CD14-positive monocyte (primary cell): ENCODE data around the gene TMEM259. TPM values are rescaled to one million over a fixed set of nuclear protein-coding genes. Genes with fewer than 3 reads are reported as not detected.

Source experiments
- DNase-seq, 3 donors: peaks; one replicate each; pipeline ENCODE4 v3.0.0-alpha.2; 2011 to 2022
- H2AFZ ChIP-seq: 2 replicates; pipeline ENCODE4 v1.6.0; 2012; ENCODE audit warnings: mild to moderate bottlenecking, low read depth, low read length, inconsistent platforms; ENCODE audit not compliant: insufficient read depth, poor library complexity, severe bottlenecking
- H3K27ac ChIP-seq, 2 donors: 1 replicate in 1 of 2; 2 replicates in 1 of 2; pipeline ENCODE4 v1.5.1; 2012 to 2013; ENCODE audit warnings: low read length in 2 of 2, control low read depth in 1 of 2, inconsistent platforms in 1 of 2, low read depth in 1 of 2, mild to moderate bottlenecking in 1 of 2
- H3K27me3 ChIP-seq, 2 donors: one replicate each; pipeline versions ENCODE4 v1.6.0 to v1.6.1; 2011 to 2013; ENCODE audit warnings: low read length in 2 of 2; ENCODE audit not compliant: control insufficient read depth in 2 of 2, insufficient read depth in 2 of 2
- H3K36me3 ChIP-seq, 2 donors: replicated peaks in 1 of 2; 1 replicate in 1 of 2; 2 replicates in 1 of 2; pipeline versions ENCODE4 v1.5.1 to v1.6.1; 2012 to 2013; ENCODE audit warnings: low read length in 2 of 2, control low read depth in 1 of 2, inconsistent platforms in 1 of 2, mild to moderate bottlenecking in 1 of 2; ENCODE audit not compliant: insufficient read depth in 2 of 2, control insufficient read depth in 1 of 2
- H3K4me1 ChIP-seq, 2 donors: 1 replicate in 1 of 2; 2 replicates in 1 of 2; pipeline versions ENCODE4 v1.5.1 to v1.6.1; 2012 to 2013; ENCODE audit warnings: low read length in 2 of 2, control low read depth in 1 of 2, inconsistent platforms in 1 of 2, mild to moderate bottlenecking in 1 of 2, moderate library complexity in 1 of 2; ENCODE audit not compliant: insufficient read depth in 2 of 2, control insufficient read depth in 1 of 2
- H3K4me2 ChIP-seq: replicated peaks from 2 replicates; pipeline ENCODE3; 2012; ENCODE audit warnings: low read length, moderate library complexity, mild to moderate bottlenecking; ENCODE audit not compliant: poor library complexity, severe bottlenecking; ENCODE audit errors: extremely low read depth
- H3K4me3 ChIP-seq, 3 experiments: fragments of 200-600 bp in 1 of 3; sonication (generic) in 1 of 3; replicated peaks in 1 of 3; 1 replicate in 2 of 3; 2 replicates in 1 of 3; pipeline ENCODE4 v1.5.1; 2011 to 2013; ENCODE audit warnings: low read length in 3 of 3, mild to moderate bottlenecking in 3 of 3, control low read depth in 2 of 3, low read depth in 2 of 3, inconsistent platforms in 1 of 3, moderate library complexity in 1 of 3
- H3K79me2 ChIP-seq: 2 replicates; pipeline ENCODE4 v1.6.0; 2012; ENCODE audit warnings: mild to moderate bottlenecking, control low read depth, inconsistent platforms, low read length, moderate library complexity; ENCODE audit not compliant: insufficient read depth
- H3K9ac ChIP-seq: 2 replicates; pipeline ENCODE4 v1.6.0; 2017; ENCODE audit warnings: low read length, mild to moderate bottlenecking; ENCODE audit not compliant: insufficient read depth, poor library complexity, severe bottlenecking
- H3K9me3 ChIP-seq, 2 donors: replicated peaks in 1 of 2; 1 replicate in 1 of 2; 2 replicates in 1 of 2; pipeline versions ENCODE4 v1.5.1 to v1.6.1; 2012 to 2013; ENCODE audit warnings: low read length in 2 of 2, control low read depth in 1 of 2; ENCODE audit not compliant: control insufficient read depth in 1 of 2, insufficient read depth in 1 of 2
- H4K20me1 ChIP-seq: 2 replicates; pipeline ENCODE4 v1.6.0; 2012; ENCODE audit warnings: mild to moderate bottlenecking, low read length, control low read depth, moderate library complexity; ENCODE audit not compliant: insufficient read depth
- H3K27ac Mint-ChIP-seq, 7 donors: one replicate each; pipeline ENCODE4 v1.8.0; 2020; ENCODE audit warnings: mild to moderate bottlenecking in 7 of 7, mixed read lengths in 7 of 7, moderate library complexity in 6 of 7, inconsistent platforms in 2 of 7
- H3K27me3 Mint-ChIP-seq, 3 donors: one replicate each; pipeline ENCODE4 v1.8.0; 2021 to 2022; ENCODE audit warnings: low read depth in 3 of 3, mild to moderate bottlenecking in 3 of 3, mixed read lengths in 3 of 3, moderate library complexity in 3 of 3, inconsistent platforms in 1 of 3
- H3K36me3 Mint-ChIP-seq, 2 donors: one replicate each; pipeline ENCODE4 v1.8.0; 2020; ENCODE audit warnings: mixed read lengths in 2 of 2, inconsistent platforms in 1 of 2, mild to moderate bottlenecking in 1 of 2
- H3K4me1 Mint-ChIP-seq: one replicate; pipeline ENCODE4 v1.8.0; 2020; ENCODE audit warnings: mild to moderate bottlenecking, mixed read lengths
- H3K4me3 Mint-ChIP-seq, 2 donors: one replicate each; pipeline ENCODE4 v1.8.0; 2020; ENCODE audit warnings: mild to moderate bottlenecking in 2 of 2, mixed read lengths in 2 of 2, moderate library complexity in 1 of 2
- H3K9me3 Mint-ChIP-seq, 7 donors: one replicate each; pipeline ENCODE4 v1.8.0; 2020 to 2022; ENCODE audit warnings: mixed read lengths in 7 of 7, mild to moderate bottlenecking in 6 of 7, moderate library complexity in 6 of 7, inconsistent platforms in 2 of 7
- CTCF ChIP-seq: fragments of 200-600 bp; IDR thresholded peaks from one replicate; pipeline ENCODE4 v1.8.0; 2022; ENCODE audit warnings: antibody characterized with exemption, mild to moderate bottlenecking
- WGBS: methylation state at CpG from one replicate; pipeline ENCODE4 v1.1.5; 2013; ENCODE audit warnings: missing lambda C conversion rate; ENCODE audit not compliant: insufficient coverage; 5-methylcytosine and 5-hydroxymethylcytosine counted together
- intact Hi-C, 2 donors: fragments of 100-400 bp; cut with micrococcal nuclease; formaldehyde crosslinking; loops; one replicate each; pipeline versions ENCODE4 v1.15.0 to v1.15.1; 2023
- polyA plus RNA-seq, 3 donors: library from polyadenylated mRNA; depleted of rRNA in 1 of 3; unstranded in 2 of 3; stranded (reverse) in 1 of 3; fragments of 300-500 nt in 2 of 3; fragments of >200 nt in 1 of 3; fragmentation: Illumina TruSeq in 2 of 3; gene quantifications; 1 replicate in 2 of 3; 2 replicates in 1 of 3; pipeline ENCODE4 v1.2.3, GENCODE V29; 2012 to 2021

Gene TMEM259
- polyA plus RNA-seq, 3 donors, result 37.4 to 417 (median 45.0) TPM

GRCh38 chr19:1014161-1015060 lies 6.5 kb downstream of the TMEM259 start:
- H4K20me1 ChIP-seq, result peaks cover 97% of the 10 kb centered on the region
- peaks cover 16 to 52% of the 10 kb centered on the region in 2 donors for H3K36me3 Mint-ChIP-seq
- 95% methylated on average over 47 of the region's 49 CpGs for WGBS
- peaks cover 49 to 55% of the 10 kb centered on the region in 2 donors for H3K36me3 ChIP-seq
- H3K4me2 ChIP-seq, result no peak overlapping the region
- no peak overlapping the region for H3K27ac ChIP-seq
- TF ChIP-seq CTCF, result no peak
- H3K4me1 Mint-ChIP-seq, result peaks cover 30% of the 10 kb centered on the region
- no peak overlapping the region for H2AFZ ChIP-seq
- H3K4me3 ChIP-seq, result no peak overlapping the region
- no peak overlapping the region for H3K4me3 Mint-ChIP-seq
- H3K4me1 ChIP-seq, result peaks cover 29 to 34% of the 10 kb centered on the region in 2 donors
- H3K9ac ChIP-seq, result no peak overlapping the region
- intact Hi-C loops, result no loop called here
- no peaks in the 10 kb centered on the region for H3K9me3 Mint-ChIP-seq
- H3K27ac Mint-ChIP-seq, result no peak overlapping the region
- H3K27me3 ChIP-seq, result no peaks in the 10 kb centered on the region
- no peaks in the 10 kb centered on the region for H3K9me3 ChIP-seq
- H3K79me2 ChIP-seq, result peaks cover 64% of the 10 kb centered on the region
- peaks cover 0 to 3% (median 1%) of the 10 kb centered on the region in 3 donors for H3K27me3 Mint-ChIP-seq
- no peak for DNase-seq

- Mint-ChIP-seq H3K4me1 (peaks cover 18% of the 10 kb centered on the region), H3K9me3 (peaks cover 0 to 3% (median 0%) of the 10 kb centered on the region in 7 donors), H3K4me3 (no peak overlapping the region), H3K36me3 (peaks cover 18 to 49% of the 10 kb centered on the region in 2 donors), H3K27me3 (peaks cover 0 to 3% (median 1%) of the 10 kb centered on the region in 3 donors), H3K27ac (no peak overlapping the region)
- peaks cover 18 to 22% of the 10 kb centered on the region in 2 donors for H3K4me1 ChIP-seq
- peaks cover 96% of the 10 kb centered on the region for H4K20me1 ChIP-seq
- no peak overlapping the region for H3K4me3 ChIP-seq
- H3K36me3 ChIP-seq, result peaks cover 45 to 56% of the 10 kb centered on the region in 2 donors
- no peaks in the 10 kb centered on the region for H3K27me3 ChIP-seq
- no peak overlapping the region for H2AFZ ChIP-seq
- no peaks in the 10 kb centered on the region for H3K9me3 ChIP-seq
- intact Hi-C loops, result no loop called here
- no peak overlapping the region for H3K4me2 ChIP-seq
- 96% methylated on average over 10 of the region's 10 CpGs for whole genome bisulfite sequencing
- no peak overlapping the region for H3K27ac ChIP-seq
- TF ChIP-seq CTCF, result no peak
- no peak for DNase-seq
- peaks cover 52% of the 10 kb centered on the region for H3K79me2 ChIP-seq
- no peak overlapping the region for H3K9ac ChIP-seq
Observed at GRCh38 chr19:1013218-1013617, 7.7 kb downstream of the TMEM259 start.
